Astrocyte (in vitro differentiated cells and primary cell): Measurements from ENCODE around the gene LRRC28.

Source experiments
- CTCF ChIP-seq: IDR thresholded peaks from 2 replicates; pipeline ENCODE4 v1.5.1; 2011; ENCODE audit warnings: low read depth, mild to moderate bottlenecking, inconsistent platforms, low read length, moderate library complexity; ENCODE audit not compliant: insufficient read depth
- EZH2 ChIP-seq: IDR thresholded peaks from 2 replicates; pipeline ENCODE4 v1.6.1; 2012; ENCODE audit warnings: mild to moderate bottlenecking, low read length, inconsistent platforms; ENCODE audit not compliant: insufficient read depth

DNA sequence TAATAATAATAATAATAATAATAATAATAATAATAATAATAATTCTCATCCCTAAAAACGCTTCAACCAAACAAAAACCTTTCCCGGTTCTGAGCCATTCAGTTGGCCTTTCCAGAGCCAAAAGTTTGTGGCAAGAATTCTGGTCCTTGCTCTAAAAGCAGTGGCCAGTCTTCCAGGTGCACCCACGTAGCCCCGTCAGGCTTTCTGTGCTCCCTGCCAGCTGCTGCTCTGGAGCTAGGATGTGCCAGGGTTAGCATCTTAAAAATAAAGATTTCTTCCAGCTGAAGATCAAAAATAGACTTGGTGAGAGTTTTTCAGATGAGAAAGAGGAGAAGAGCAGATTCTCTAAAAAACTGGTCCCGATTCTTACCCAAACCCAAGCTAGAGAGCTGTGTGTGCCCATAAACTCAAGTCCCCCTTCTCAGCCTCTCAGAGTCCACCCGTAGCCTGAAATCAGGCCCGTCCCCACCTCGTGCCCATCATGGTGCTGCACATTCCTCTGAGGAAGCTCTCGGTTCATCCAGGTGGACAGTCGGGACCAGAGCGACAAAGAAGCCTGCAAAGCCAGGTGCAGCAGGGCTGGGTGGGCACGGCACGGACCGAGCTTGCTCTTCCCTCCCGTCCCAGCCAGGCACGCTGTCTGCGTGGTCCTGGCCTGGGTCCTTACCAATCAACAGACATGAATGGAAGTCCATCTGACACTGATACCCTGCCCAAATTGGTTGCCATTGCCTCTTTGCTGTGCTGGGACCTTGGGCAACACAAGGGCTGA lies 155.6 kb downstream of the LRRC28 start:
- TF ChIP-seq CTCF = no peak
- TF ChIP-seq EZH2 = no peak
